ENCODE results near the gene ASMTL.

DNA sequence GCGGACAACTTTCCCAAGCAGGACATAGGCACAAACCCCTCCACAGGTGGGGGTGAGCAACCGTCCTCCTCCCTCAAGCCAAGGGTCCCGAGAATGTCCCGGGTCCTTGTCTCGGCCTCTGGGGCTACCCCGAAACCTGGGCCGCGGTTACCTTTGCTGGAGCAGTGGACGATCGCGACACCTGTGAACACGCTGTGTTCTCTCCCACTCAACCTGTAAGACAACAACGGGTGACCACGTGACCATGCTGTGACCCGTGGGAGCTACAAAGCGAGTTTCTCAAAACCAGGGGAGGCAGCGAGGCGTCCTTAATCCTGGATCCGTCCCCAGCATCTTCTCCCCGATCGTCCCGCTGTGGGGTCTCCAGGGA lies 17.9 kb downstream of the ASMTL start:
- TF ChIP-seq, protein P1, sequence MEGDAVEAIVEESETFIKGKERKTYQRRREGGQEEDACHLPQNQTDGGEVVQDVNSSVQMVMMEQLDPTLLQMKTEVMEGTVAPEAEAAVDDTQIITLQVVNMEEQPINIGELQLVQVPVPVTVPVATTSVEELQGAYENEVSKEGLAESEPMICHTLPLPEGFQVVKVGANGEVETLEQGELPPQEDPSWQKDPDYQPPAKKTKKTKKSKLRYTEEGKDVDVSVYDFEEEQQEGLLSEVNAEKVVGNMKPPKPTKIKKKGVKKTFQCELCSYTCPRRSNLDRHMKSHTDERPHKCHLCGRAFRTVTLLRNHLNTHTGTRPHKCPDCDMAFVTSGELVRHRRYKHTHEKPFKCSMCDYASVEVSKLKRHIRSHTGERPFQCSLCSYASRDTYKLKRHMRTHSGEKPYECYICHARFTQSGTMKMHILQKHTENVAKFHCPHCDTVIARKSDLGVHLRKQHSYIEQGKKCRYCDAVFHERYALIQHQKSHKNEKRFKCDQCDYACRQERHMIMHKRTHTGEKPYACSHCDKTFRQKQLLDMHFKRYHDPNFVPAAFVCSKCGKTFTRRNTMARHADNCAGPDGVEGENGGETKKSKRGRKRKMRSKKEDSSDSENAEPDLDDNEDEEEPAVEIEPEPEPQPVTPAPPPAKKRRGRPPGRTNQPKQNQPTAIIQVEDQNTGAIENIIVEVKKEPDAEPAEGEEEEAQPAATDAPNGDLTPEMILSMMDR (IDR thresholded peaks at IDR 0.05) = no peak
- no peak for TF ChIP-seq POLR2A (IDR thresholded peaks at IDR 0.05)
